Vagina (tissue), 2 donors: ENCODE measurements around the gene ZNF48. TPM values are rescaled to one million over a fixed set of nuclear protein-coding genes. Genes with fewer than 3 reads are reported as not detected.
A peak's percentile ranks its signal among the peaks of the same experiment; 100 is the strongest.

Experiments used
- DNase-seq, 2 donors: peaks; one replicate each; pipeline ENCODE4 v3.0.0-alpha.2; 2017; ENCODE audit errors: extremely low spot score in 2 of 2
- H3K27ac ChIP-seq: fragments of 200-600 bp; sonication (generic); one replicate; pipeline ENCODE4 v1.5.1; 2019
- H3K27me3 ChIP-seq: fragments of 200-600 bp; sonication (generic); one replicate; pipeline ENCODE4 v1.5.1; 2019
- H3K36me3 ChIP-seq, 2 donors: fragments of 200-600 bp; sonication (generic); one replicate each; pipeline ENCODE4 v1.5.1; 2017 to 2019
- H3K4me1 ChIP-seq: fragments of 200-600 bp; sonication (generic); one replicate; pipeline ENCODE4 v1.5.1; 2019
- H3K4me3 ChIP-seq, 2 donors: fragments of 200-600 bp; sonication (generic); 1 replicate in 1 of 2; 2 replicates in 1 of 2; pipeline ENCODE4 v1.5.1; 2016 to 2019
- H3K9me3 ChIP-seq: fragments of 200-600 bp; sonication (generic); one replicate; pipeline ENCODE4 v1.5.1; 2019
- POLR2A ChIP-seq, 2 donors: fragments of 450-650 bp; IDR thresholded peaks; one replicate each; pipeline ENCODE4 v1.6.1; 2017; ENCODE audit warnings: antibody characterized with exemption in 2 of 2, mild to moderate bottlenecking in 2 of 2, moderate library complexity in 2 of 2
- POLR2AphosphoS5 ChIP-seq, 2 donors: sonication (generic); formaldehyde crosslinking; IDR thresholded peaks; one replicate each; pipeline ENCODE4 v1.9.0; 2017; ENCODE audit warnings: antibody characterized with exemption in 2 of 2, mild to moderate bottlenecking in 2 of 2, low read depth in 1 of 2; ENCODE audit not compliant: insufficient read depth in 1 of 2
- intact Hi-C: fragments of 100-400 bp; cut with DNase I; formaldehyde crosslinking; loops from one replicate; pipeline ENCODE4 v1.15.1; 2023
- total RNA-seq: library from RNA; depleted of rRNA; stranded (reverse); fragments of >200 nt; gene quantifications from one replicate; pipeline ENCODE4 v1.2.3, GENCODE V29; 2016
- TF ChIP-seq, protein P1 (sequence below), 3 experiments: fragments of 450-650 bp in 2 of 3; fragments of 200-600 bp in 1 of 3; sonication (generic) in 1 of 3; IDR thresholded peaks; one replicate each; pipeline ENCODE4 v1.5.1; 2017 to 2019; ENCODE audit warnings: antibody characterized with exemption in 3 of 3, mild to moderate bottlenecking in 2 of 3, moderate library complexity in 2 of 3

The ZNF48 gene
- total RNA-seq, 1 donor from 2014 or later, result 3.4 TPM

DNA sequence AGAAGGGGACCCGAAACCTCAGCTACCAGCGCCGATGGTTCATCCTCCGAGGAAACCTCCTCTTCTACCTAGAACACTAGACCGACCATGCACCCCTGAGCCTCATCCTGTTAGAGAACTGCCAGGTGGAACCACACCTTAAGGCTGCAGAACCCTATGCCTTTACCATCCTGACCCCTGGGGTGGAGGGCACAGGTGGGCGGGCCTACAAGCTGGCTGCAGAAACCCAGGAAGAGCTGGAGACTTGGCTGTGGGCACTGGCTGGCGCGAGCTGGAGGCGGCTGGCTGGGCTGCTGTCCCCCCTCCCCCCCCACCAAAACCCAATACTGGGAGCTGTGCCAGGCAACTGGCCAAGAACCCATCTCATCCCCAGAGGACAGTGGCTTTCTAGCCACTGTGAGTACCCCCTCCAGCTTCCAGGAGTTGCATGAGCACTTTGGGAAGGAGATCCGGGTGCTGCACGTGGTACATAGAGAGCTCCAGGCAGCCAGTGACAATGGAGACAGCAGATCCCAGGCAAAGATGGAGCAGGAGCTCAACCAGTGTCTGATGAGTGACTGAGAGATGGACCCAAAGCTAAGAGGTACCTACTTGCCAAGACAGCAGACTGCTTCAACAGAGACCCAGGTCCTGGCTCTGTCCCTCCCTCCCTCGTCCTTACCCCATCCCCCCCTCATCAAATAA, 38.7 kb upstream of the ZNF48 start:
- Histone ChIP-seq H3K4me1 (peaks cover 48% of the 10 kb centered on the region), H3K27ac (peak overlapping the region; percentile 92), H3K27me3 (no peaks in the 10 kb centered on the region), H3K9me3 (no peaks in the 10 kb centered on the region), H3K36me3 (peaks cover 0 to 36% of the 10 kb centered on the region in 2 donors), H3K4me3 (peak overlapping the region in 1 of 2 donors; percentile 100)
- intact Hi-C loops, result no loop called here
- peak in 1 of 2 donors; percentile 86 for DNase-seq
- TF ChIP-seq POLR2AphosphoS5 (IDR thresholded peaks at IDR 0.05; ENCODE audit: insufficient read depth in 1 of 2, low read depth in 1 of 2) (no peak), POLR2A (IDR thresholded peaks at IDR 0.05) (no peak)
- TF ChIP-seq, protein P1, sequence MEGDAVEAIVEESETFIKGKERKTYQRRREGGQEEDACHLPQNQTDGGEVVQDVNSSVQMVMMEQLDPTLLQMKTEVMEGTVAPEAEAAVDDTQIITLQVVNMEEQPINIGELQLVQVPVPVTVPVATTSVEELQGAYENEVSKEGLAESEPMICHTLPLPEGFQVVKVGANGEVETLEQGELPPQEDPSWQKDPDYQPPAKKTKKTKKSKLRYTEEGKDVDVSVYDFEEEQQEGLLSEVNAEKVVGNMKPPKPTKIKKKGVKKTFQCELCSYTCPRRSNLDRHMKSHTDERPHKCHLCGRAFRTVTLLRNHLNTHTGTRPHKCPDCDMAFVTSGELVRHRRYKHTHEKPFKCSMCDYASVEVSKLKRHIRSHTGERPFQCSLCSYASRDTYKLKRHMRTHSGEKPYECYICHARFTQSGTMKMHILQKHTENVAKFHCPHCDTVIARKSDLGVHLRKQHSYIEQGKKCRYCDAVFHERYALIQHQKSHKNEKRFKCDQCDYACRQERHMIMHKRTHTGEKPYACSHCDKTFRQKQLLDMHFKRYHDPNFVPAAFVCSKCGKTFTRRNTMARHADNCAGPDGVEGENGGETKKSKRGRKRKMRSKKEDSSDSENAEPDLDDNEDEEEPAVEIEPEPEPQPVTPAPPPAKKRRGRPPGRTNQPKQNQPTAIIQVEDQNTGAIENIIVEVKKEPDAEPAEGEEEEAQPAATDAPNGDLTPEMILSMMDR (IDR thresholded peaks at IDR 0.05), result no peak

DNA sequence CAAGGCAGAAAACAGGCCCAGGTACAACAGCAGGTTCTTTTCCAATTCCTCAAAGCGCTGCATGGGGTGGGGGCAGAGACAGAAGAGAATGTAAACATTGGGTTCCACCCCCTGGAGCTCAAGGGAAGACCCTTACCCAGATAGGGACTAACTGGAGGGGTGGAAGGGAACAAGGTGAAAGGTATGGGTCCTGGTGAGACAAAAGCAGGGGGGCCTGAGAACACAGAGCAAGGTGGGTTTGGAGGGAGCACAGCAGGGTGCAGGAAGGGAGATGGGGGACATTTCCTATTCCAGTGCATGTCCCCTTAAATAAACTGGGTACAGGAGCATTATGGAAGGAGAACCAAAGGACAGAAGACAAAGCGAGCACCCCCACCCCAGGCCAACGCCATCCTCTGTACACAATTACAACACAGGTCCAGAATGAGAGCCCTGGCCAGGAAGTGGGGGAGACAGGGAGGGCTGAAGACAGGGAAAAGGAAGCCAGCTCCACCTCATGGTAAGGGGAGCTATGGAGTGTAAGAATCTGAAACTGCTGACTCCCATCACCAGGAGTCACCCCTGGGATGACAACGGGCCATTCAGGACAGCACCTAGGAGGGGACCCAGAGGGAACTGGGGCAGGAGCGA, 38.0 kb upstream of the ZNF48 start:
- H3K27me3 ChIP-seq, result no peaks in the 10 kb centered on the region
- peaks cover 42% of the 10 kb centered on the region for H3K4me1 ChIP-seq
- H3K9me3 ChIP-seq, result no peaks in the 10 kb centered on the region
- intact Hi-C loops, result no loop called here
- H3K4me3 ChIP-seq, result no peak overlapping the region
- peaks cover 0 to 38% of the 10 kb centered on the region in 2 donors for H3K36me3 ChIP-seq
- no peak overlapping the region for H3K27ac ChIP-seq
- TF ChIP-seq, protein P1 (IDR thresholded peaks at IDR 0.05), result no peak
- TF ChIP-seq POLR2A (IDR thresholded peaks at IDR 0.05) (no peak), POLR2AphosphoS5 (IDR thresholded peaks at IDR 0.05; ENCODE audit: insufficient read depth in 1 of 2, low read depth in 1 of 2) (no peak)
- no peak for DNase-seq

DNA sequence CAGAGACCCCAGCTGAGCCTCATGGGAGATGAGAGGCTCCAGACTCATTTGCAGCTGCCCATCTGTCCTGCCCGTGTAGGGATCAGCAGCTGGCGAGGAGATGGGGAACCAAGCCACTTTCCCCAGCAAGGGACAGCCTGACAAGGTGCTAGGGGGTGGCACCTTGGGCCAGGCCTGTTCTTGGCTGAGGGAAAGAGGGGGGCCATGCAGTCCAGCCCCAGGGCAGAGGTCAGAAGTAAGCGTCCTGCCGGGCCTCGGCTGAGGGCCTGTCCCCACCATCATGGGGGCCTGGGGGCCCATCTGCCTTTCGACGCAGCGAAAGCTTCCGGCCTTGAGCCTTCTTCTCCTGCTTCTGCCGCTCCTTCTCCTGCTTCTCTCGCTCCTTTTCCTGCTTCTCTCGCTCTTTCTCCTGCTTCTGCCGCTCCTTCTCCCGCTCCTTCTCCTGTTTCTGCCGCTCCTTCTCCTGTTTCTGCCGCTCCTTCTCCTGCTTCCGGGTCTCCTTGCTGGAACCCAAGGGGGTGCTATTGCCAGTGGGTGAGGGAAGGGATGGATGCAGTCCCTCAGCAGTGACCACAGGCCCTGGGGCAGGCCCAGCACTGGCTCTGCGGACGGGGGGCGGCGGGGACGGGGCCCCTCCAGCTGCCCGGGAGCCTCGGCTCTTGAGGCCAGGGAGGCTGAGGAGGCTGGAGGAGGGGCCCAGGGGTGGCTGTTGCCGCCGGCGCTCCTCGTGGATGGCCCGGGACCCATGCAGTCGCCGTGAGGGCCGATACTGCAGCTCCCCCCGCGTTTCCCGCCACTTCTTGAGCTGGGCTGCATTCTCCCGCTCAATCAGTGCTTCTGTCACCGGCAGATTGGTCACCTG, 37.3 kb upstream of the ZNF48 start:
- DNase-seq, result no peak
- peaks cover 34% of the 10 kb centered on the region for H3K4me1 ChIP-seq
- peaks cover 0 to 33% of the 10 kb centered on the region in 2 donors for H3K36me3 ChIP-seq
- H3K9me3 ChIP-seq, result no peaks in the 10 kb centered on the region
- no peaks in the 10 kb centered on the region for H3K27me3 ChIP-seq
- intact Hi-C loops, result no loop called here
- H3K4me3 ChIP-seq, result no peak overlapping the region
- H3K27ac ChIP-seq, result no peak overlapping the region
- TF ChIP-seq, protein P1 (IDR thresholded peaks at IDR 0.05), result no peak
- no peak for TF ChIP-seq POLR2AphosphoS5 (IDR thresholded peaks at IDR 0.05; ENCODE audit: insufficient read depth in 1 of 2, low read depth in 1 of 2)
- no peak for TF ChIP-seq POLR2A (IDR thresholded peaks at IDR 0.05)

DNA sequence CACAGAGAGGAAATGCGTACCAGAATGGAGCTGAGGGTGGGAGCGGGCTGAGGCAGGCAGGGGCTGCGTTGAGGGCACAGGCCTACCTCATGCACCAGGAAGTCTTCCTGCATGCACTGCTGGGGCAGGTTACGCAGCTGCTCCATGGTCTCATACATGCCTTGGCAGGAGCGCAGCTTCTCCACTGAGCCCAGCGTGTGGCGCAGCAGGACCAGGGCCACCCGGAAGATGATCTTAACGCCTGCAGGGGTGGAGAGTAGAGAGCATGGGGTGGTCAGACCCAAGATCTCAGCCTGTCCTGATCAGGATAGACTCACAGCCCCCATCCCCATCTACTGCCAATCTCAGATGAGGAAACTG, 36.7 kb upstream of the ZNF48 start:
- Histone ChIP-seq H3K4me1 (peaks cover 28% of the 10 kb centered on the region), H3K4me3 (no peak overlapping the region), H3K9me3 (no peaks in the 10 kb centered on the region), H3K27me3 (no peaks in the 10 kb centered on the region), H3K36me3 (peaks cover 0 to 27% of the 10 kb centered on the region in 2 donors), H3K27ac (no peak overlapping the region)
- intact Hi-C loops, result no loop called here
- TF ChIP-seq, protein P1 (IDR thresholded peaks at IDR 0.05), result no peak
- TF ChIP-seq POLR2AphosphoS5 (IDR thresholded peaks at IDR 0.05; ENCODE audit: insufficient read depth in 1 of 2, low read depth in 1 of 2) (no peak), POLR2A (IDR thresholded peaks at IDR 0.05) (no peak)
- DNase-seq, result no peak
